Esophagus squamous epithelium (tissue), 5 donors: Measurements from ENCODE around the gene FBXW4. TPM values are rescaled to one million over a fixed set of nuclear protein-coding genes. Genes with fewer than 3 reads are reported as not detected.
A peak's percentile ranks its signal among the peaks of the same experiment; 100 is the strongest.

Experiments used
- DNase-seq: peaks from one replicate; lab custom pipeline; 2025; lab: John Stamatoyannopoulos, UW
- H3K27ac ChIP-seq, 4 donors: fragments of 200-600 bp; sonication (generic); one replicate each; pipeline ENCODE4 v1.5.1; 2016 to 2019; ENCODE audit warnings: mild to moderate bottlenecking in 1 of 4
- H3K27me3 ChIP-seq, 4 donors: fragments of 200-600 bp; sonication (generic); 1 replicate in 3 of 4; 2 replicates in 1 of 4; pipeline versions ENCODE4 v1.5.1 to v1.6.0; 2017 to 2021; ENCODE audit warnings: antibody characterized with exemption in 1 of 4
- H3K36me3 ChIP-seq, 3 donors: fragments of 200-600 bp; sonication (generic); one replicate each; pipeline ENCODE4 v1.5.1; 2016 to 2019
- H3K4me1 ChIP-seq, 3 donors: fragments of 200-600 bp; sonication (generic); one replicate each; pipeline ENCODE4 v1.5.1; 2017 to 2019
- H3K4me3 ChIP-seq, 4 donors: fragments of 200-600 bp; sonication (generic); 1 replicate in 3 of 4; 2 replicates in 1 of 4; pipeline ENCODE4 v1.5.1; 2016 to 2019; ENCODE audit warnings: mild to moderate bottlenecking in 2 of 4, moderate library complexity in 1 of 4
- H3K9me3 ChIP-seq, 3 donors: fragments of 200-600 bp; sonication (generic); one replicate each; pipeline ENCODE4 v1.5.1; 2016 to 2019
- POLR2A ChIP-seq, 4 donors: fragments of 450-650 bp; IDR thresholded peaks; one replicate each; pipeline ENCODE4 v1.6.1; 2017; ENCODE audit warnings: antibody characterized with exemption in 4 of 4, mild to moderate bottlenecking in 4 of 4, moderate library complexity in 3 of 4
- WGBS, 2 donors: methylation state at CpG; one replicate each; pipeline ENCODE4 v1.1.5; 2018; 5-methylcytosine and 5-hydroxymethylcytosine counted together
- intact Hi-C: fragments of 100-400 bp; cut with DNase I; formaldehyde crosslinking; loops from one replicate; pipeline ENCODE4 v1.15.0; 2022
- total RNA-seq, 4 donors: library from RNA; depleted of rRNA; stranded (reverse); fragments of >200 nt; gene quantifications; one replicate each; pipeline ENCODE4 v1.1.0, GENCODE V29; 2016
- TF ChIP-seq, protein P1 (sequence below), 6 experiments: fragments of 450-650 bp in 4 of 6; fragments of 200-600 bp in 2 of 6; sonication (generic) in 2 of 6; IDR thresholded peaks; one replicate each; pipeline ENCODE4 v1.5.1; 2016 to 2019; ENCODE audit warnings: antibody characterized with exemption in 6 of 6, mild to moderate bottlenecking in 4 of 6, moderate library complexity in 4 of 6
- donor health status: DM: yes; HTN: yes; CAD: no.

Gene FBXW4
- total RNA-seq, 4 donors from 2014 or later: 26.4 to 85.3 (median 44.0) TPM

DNA sequence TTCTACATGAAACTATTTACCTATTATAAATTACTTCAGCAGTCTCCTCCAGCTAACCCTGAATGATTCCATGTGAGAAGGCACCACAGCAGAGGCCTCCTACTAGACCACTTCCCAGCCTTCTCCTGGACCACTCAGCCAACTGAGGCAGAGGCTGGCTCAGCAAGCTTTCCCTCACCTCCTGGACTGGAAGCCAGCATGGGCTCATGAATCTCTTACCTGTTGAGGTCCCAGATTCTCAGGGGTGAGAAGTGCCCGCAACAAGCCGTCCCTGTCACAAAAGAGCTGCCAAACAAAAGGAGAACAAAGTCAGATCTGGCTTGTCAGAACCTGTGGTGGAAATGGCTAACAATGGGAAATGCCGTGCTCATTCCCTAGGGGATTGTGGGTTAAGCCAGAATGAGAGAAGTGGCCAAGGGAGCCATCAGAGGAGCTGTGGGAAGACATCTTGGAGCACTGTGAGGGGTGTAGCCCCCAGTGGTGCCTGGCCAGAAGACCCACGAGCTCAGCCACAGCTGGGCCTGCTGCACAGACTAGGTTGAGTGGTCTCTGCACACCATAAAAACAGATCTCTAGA is 70.4 kb downstream of the FBXW4 start:
- no peaks in the 10 kb centered on the region for H3K9me3 ChIP-seq
- no peaks in the 10 kb centered on the region for H3K27me3 ChIP-seq
- no peak for DNase-seq
- intact Hi-C loops: no loop called here
- peaks cover 0 to 81% (median 0%) of the 10 kb centered on the region in 3 donors for H3K36me3 ChIP-seq
- WGBS, 2 donors: 33 to 36% methylated on average over 2 to 4 of the region's 4 CpGs
- H3K27ac ChIP-seq: peak overlapping the region in 2 of 4 donors; percentile 19 to 44
- H3K4me3 ChIP-seq: no peak overlapping the region
- TF ChIP-seq POLR2A (IDR thresholded peaks at IDR 0.05): no peak
- TF ChIP-seq, protein P1, sequence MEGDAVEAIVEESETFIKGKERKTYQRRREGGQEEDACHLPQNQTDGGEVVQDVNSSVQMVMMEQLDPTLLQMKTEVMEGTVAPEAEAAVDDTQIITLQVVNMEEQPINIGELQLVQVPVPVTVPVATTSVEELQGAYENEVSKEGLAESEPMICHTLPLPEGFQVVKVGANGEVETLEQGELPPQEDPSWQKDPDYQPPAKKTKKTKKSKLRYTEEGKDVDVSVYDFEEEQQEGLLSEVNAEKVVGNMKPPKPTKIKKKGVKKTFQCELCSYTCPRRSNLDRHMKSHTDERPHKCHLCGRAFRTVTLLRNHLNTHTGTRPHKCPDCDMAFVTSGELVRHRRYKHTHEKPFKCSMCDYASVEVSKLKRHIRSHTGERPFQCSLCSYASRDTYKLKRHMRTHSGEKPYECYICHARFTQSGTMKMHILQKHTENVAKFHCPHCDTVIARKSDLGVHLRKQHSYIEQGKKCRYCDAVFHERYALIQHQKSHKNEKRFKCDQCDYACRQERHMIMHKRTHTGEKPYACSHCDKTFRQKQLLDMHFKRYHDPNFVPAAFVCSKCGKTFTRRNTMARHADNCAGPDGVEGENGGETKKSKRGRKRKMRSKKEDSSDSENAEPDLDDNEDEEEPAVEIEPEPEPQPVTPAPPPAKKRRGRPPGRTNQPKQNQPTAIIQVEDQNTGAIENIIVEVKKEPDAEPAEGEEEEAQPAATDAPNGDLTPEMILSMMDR (IDR thresholded peaks at IDR 0.05): no peak
- H3K4me1 ChIP-seq: peaks cover 3 to 28% (median 20%) of the 10 kb centered on the region in 3 donors

DNA sequence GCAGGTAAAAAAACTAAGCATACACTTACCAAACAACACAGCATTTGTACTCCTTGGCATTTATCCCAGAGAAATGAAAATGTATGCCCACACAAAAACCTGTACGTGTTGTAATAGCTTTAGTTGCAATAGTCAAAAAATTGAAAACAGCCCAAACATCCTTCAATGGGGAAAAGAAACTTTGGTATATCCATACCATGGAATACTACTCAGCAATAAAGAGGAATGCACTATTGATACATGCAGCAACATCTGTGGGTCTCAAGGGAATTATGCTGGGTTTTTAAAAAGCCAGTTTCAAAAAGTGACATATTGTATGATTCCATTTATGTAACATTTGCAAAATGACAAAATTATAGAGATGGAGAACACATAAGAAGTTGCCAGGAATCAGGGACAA is 71.4 kb downstream of the FBXW4 start:
- 43 to 53% methylated on average over 1 of the region's 1 CpG for WGBS, 2 donors
- DNase-seq: no peak
- TF ChIP-seq POLR2A (IDR thresholded peaks at IDR 0.05): no peak
- TF ChIP-seq, protein P1 (IDR thresholded peaks at IDR 0.05): no peak
- peaks cover 3 to 28% (median 20%) of the 10 kb centered on the region in 3 donors for H3K4me1 ChIP-seq
- intact Hi-C loops: no loop called here
- no peaks in the 10 kb centered on the region for H3K27me3 ChIP-seq
- no peak overlapping the region for H3K4me3 ChIP-seq
- H3K9me3 ChIP-seq: no peaks in the 10 kb centered on the region
- peaks cover 0 to 83% (median 0%) of the 10 kb centered on the region in 3 donors for H3K36me3 ChIP-seq
- H3K27ac ChIP-seq: no peak overlapping the region

DNA sequence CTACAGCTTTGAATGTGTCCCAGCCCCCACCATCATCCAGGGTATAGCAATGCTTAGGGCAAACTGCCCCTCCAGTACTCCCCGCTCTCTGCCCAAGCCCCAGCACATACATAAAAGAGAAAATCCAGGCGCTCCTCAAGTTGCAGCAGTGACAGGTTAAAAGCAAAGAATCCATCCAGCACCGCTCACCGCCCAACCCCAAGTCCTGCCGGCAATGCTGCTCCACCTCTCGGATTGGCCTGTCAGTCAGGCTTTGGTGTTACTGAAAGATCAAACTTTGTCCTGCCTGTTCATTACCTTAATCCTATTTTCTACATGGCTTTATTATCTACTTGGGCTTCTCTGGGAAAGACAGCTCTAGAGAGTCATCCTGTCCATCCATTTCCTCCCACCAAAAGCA is 75.0 kb downstream of the FBXW4 start:
- no peaks in the 10 kb centered on the region for H3K9me3 ChIP-seq
- H3K27ac ChIP-seq: no peak overlapping the region
- DNase-seq: no peak
- peaks cover 0 to 9% (median 7%) of the 10 kb centered on the region in 3 donors for H3K4me1 ChIP-seq
- H3K36me3 ChIP-seq: peaks cover 0 to 97% (median 6%) of the 10 kb centered on the region in 3 donors
- H3K4me3 ChIP-seq: no peak overlapping the region
- WGBS, 2 donors: 97 to 98% methylated on average over 6 of the region's 6 CpGs
- H3K27me3 ChIP-seq: no peaks in the 10 kb centered on the region
- TF ChIP-seq POLR2A (IDR thresholded peaks at IDR 0.05): no peak
- TF ChIP-seq, protein P1 (IDR thresholded peaks at IDR 0.05): no peak
- intact Hi-C loops: no loop called here

DNA sequence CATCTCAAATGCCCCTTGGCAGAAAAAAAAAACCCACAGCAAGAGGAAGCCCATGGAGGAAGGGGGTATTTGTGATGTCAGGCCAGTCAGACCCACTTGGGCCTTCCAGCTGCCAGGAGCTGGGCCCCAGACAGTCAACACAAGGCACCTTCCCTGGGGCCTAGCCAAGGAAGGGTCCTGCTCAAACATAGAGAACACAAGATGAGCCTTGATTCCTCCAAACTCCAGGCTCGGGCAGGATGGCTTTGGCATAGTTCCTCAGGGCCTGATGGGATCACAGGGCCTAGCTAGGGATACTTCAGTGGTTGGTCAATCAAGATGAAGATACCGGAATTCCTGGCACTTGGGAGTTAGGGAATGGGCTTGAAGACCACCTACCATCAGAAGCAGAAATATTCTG is 76.1 kb downstream of the FBXW4 start:
- H3K36me3 ChIP-seq: peaks cover 0 to 97% (median 6%) of the 10 kb centered on the region in 3 donors
- no peak for TF ChIP-seq POLR2A (IDR thresholded peaks at IDR 0.05)
- TF ChIP-seq, protein P1 (IDR thresholded peaks at IDR 0.05): no peak
- WGBS, 2 donors: 80 to 100% methylated on average over 1 to 2 of the region's 2 CpGs
- intact Hi-C loops: no loop called here
- H3K4me3 ChIP-seq: no peak overlapping the region
- no peak for DNase-seq
- H3K4me1 ChIP-seq: no peaks in the 10 kb centered on the region
- H3K9me3 ChIP-seq: no peaks in the 10 kb centered on the region
- H3K27me3 ChIP-seq: no peaks in the 10 kb centered on the region
- H3K27ac ChIP-seq: no peak overlapping the region

DNA sequence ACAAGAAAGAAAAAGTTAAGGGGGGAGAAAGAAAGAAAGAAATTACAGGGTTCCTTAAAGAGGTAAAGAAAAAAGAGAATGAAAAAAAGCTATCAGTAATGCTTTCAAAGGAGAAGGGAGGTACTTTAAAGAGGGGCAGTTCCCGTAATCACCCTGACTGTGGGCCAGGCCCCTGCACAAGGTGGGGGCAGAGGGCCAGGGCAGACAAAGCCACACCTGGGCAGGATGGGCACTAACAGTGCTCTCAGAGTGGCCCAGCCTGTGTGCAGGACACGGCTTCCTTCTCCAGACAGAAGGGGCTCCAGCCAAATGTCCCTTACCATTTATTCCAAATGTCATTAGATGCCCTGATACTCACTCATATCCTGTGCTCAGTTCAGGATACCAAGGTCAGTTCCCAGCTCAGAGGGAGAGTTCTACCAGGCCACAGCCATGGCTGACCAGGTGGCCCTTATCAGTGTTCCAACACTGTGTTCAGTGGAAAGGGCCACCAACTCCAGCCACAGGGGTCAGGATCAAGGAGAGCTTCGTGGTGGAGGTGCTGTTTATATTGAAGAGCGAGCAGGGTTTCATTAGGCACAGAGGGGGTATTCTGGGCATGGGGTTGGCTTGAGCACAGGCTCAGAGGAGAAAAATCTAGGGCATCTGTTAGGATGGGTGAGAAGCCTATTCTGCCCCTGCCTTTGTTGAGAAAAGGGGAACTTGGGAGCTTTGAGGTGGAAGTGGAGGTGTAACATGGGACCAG is 77.0 kb downstream of the FBXW4 start:
- H3K27ac ChIP-seq: no peak overlapping the region
- no peaks in the 10 kb centered on the region for H3K27me3 ChIP-seq
- no peak for DNase-seq
- 85 to 93% methylated on average over 4 of the region's 4 CpGs for WGBS, 2 donors
- H3K4me3 ChIP-seq: no peak overlapping the region
- peaks cover 0 to 97% (median 6%) of the 10 kb centered on the region in 3 donors for H3K36me3 ChIP-seq
- no peaks in the 10 kb centered on the region for H3K4me1 ChIP-seq
- no peaks in the 10 kb centered on the region for H3K9me3 ChIP-seq
- intact Hi-C loops: no loop called here
- TF ChIP-seq, protein P1 (IDR thresholded peaks at IDR 0.05): no peak
- TF ChIP-seq POLR2A (IDR thresholded peaks at IDR 0.05): no peak
